Astrocyte of the spinal cord (primary cell): ENCODE results near the gene CPD.

Experiments
- DNase-seq: peaks from one replicate; pipeline ENCODE4 v3.0.0; 2011; ENCODE audit warnings: low read depth, low spot score
- H3K4me3 ChIP-seq: 2 replicates; pipeline ENCODE4 v1.5.1; 2011; ENCODE audit warnings: low read depth, mild to moderate bottlenecking, low read length, moderate library complexity
- CTCF ChIP-seq: IDR thresholded peaks from 2 replicates; pipeline ENCODE4 v1.5.1; 2012; ENCODE audit warnings: low read depth, mild to moderate bottlenecking, low read length, inconsistent platforms
- in situ Hi-C: cut with HindIII; loops from 2 replicates; pipeline ENCODE4 v1.10.0; 2017; ENCODE audit warnings: low sequenced_read_pairs

Gene CPD

GRCh38 chr17:30422171-30422570 lies 43.4 kb downstream of the CPD start:
- TF ChIP-seq CTCF, result no peak
- H3K4me3 ChIP-seq, result no peak overlapping the region
- no peak for DNase-seq
- in situ Hi-C loops, result no loop called here

DNA sequence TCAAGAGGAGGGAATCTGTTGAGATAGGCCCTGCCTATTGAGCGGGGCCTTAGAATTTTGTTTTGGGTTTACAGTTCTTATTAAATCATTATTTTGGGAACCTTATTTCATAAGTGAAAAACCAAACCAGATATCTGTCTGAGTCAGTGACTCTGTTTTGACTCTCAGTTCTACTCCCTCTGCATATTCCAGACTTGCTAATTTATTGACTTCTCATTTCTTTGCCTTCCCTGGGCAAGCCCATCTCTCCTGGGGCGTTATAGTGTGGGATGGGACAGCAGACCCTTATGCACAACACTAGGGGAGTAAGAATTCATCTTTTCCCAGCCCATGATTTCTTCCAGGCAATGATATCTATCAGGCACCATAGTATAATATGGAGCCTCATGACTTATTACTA lies 45.7 kb downstream of the CPD start:
- no peak for DNase-seq
- no peak overlapping the region for H3K4me3 ChIP-seq
- no peak for TF ChIP-seq CTCF
- in situ Hi-C loops, result no loop called here

DNA sequence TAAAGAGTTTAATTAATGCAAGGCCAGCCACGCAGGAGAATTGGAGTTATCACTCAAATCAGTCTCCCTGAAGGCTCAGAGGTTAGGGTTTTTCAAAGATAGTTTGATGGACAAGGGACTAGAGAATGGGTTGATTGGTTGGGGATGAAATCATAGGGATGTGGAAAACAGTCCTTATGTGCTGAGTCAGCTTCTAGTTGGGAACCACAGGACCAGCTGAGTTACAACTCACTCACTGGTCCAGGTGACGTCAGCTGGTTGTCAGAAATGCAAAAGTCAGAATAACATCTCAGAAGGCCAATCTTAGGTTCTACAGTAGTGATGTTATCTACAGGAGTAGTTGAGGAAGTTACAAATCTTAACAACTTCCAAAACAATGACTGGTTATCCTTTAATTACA lies 47.6 kb downstream of the CPD start:
- H3K4me3 ChIP-seq, result no peak overlapping the region
- DNase-seq, result no peak
- no peak for TF ChIP-seq CTCF
- in situ Hi-C loops, result no loop called here

GRCh38 chr17:30427611-30428010 lies 48.9 kb downstream of the CPD start:
- TF ChIP-seq CTCF, result no peak
- in situ Hi-C loops, result no loop called here
- H3K4me3 ChIP-seq, result no peak overlapping the region
- no peak for DNase-seq

DNA sequence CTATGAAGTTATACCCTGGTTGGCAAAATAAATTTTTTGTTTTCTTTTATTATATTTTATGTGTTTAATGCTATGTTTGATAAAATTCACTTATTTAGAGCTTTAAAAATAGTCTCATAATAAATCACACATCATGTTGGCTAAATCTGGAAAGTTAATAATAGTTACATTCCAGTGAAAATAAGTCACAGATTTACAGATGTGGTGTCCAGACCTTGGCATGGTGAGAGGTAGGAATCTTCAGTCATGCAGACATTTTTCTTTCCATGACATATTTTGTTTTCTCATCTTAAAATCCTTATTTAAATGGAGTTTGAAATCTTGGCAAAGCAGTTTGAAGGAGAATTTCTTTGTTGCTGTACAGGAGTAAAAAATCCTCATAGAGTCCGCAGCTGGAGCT lies 50.4 kb downstream of the CPD start:
- H3K4me3 ChIP-seq, result no peak overlapping the region
- in situ Hi-C loops, result no loop called here
- TF ChIP-seq CTCF, result no peak
- DNase-seq, result peak; percentile 27

- in situ Hi-C loops, result no loop called here
- no peak overlapping the region for H3K4me3 ChIP-seq
- TF ChIP-seq CTCF, result no peak
- peak; percentile 94 for DNase-seq
Observed at GRCh38 chr17:30433514-30433913, 54.8 kb downstream of the CPD start.

DNA sequence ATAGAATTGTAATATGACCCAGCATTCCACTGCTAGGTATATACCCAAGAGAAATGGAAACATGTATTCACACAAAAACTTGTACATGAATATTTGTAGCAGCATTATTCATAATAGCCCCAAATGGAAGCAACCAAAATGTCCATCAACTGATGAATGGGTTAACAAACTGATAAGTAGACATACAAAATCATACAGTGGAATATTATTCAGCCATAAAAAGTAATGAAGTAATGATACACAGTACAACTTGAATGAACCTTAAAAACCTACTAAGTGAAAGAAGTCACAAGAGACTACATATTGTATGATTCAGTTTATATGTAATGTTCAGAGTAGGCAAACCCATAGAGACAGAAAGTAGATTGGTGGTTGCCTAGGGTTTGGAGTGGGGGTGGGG lies 58.0 kb downstream of the CPD start:
- no peak for DNase-seq
- in situ Hi-C loops, result no loop called here
- H3K4me3 ChIP-seq, result no peak overlapping the region
- no peak for TF ChIP-seq CTCF
